LNCaP clone FGC (cell line): ENCODE measurements around the gene RNF130.
A peak's percentile ranks its signal among the peaks of the same experiment; 100 is the strongest.

Experiments
- DNase-seq: peaks from one replicate; pipeline ENCODE4 v3.0.0-alpha.2; 2011; ENCODE audit warnings: low read depth
- H3K4me3 ChIP-seq: 2 replicates; pipeline ENCODE4 v1.5.1; 2011; ENCODE audit warnings: mild to moderate bottlenecking, low read depth, low read length, control low read depth
- CTCF ChIP-seq: IDR thresholded peaks from 2 replicates; pipeline ENCODE4 v1.5.1; 2012; ENCODE audit warnings: mild to moderate bottlenecking; ENCODE audit not compliant: control insufficient read depth, insufficient read depth; ENCODE audit errors: extremely low read depth

Gene RNF130

DNA sequence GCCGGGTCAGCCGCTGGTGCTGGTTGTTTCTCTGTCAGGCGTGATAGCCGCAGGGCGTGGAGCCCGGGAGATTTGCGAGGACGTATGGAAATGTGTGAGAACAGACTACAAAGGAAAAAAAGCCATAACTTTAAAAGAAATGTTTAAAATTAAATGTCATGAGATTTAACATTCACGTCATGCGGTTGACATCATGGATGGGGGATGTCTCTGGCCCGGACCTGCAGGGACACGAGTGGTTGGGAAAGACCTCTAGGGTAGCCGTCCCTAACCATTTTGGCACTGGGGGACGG, 643 bp upstream of the RNF130 start:
- DNase-seq: no peak
- H3K4me3 ChIP-seq: no peak overlapping the region
- no peak for TF ChIP-seq CTCF

DNA sequence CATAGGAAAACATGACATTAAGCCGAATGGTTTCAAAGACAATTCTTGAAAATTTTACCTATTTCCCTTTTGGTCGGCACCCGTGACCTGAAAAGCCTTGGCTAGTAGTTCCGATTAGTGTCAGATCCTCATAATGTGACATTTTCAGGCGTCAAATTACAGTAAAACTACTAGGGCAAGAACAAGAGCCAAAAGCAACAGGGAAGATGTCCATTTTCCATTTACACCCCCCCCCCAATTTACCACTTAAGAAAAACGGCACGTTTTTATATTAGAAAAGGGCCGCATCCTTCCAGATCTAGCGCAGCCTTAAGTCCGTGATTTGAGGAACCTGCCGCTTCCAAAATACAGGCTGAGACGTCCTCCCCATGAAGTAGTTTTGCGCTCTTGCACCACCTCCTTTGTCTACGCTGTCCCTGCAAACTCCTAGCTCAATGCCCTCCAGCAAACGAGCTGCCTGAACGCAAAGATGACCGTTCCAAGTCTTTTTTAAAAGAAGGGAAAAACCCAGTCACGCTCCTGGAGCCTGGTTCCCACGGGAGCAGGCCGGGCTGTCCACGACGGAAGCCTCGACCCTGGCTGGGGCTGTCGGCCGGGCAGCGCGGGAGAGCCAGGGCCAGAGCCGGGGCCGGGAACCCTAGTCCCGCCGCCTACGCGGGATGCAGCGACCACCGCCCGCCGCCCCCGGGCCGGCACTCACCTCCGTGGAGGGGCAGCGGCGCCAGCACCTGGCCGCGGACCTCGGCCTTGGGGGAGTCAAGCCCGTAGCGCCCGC, 616 bp downstream of the RNF130 start:
- DNase-seq: no peak
- H3K4me3 ChIP-seq: peak overlapping the region; percentile 69
- TF ChIP-seq CTCF: no peak

DNA sequence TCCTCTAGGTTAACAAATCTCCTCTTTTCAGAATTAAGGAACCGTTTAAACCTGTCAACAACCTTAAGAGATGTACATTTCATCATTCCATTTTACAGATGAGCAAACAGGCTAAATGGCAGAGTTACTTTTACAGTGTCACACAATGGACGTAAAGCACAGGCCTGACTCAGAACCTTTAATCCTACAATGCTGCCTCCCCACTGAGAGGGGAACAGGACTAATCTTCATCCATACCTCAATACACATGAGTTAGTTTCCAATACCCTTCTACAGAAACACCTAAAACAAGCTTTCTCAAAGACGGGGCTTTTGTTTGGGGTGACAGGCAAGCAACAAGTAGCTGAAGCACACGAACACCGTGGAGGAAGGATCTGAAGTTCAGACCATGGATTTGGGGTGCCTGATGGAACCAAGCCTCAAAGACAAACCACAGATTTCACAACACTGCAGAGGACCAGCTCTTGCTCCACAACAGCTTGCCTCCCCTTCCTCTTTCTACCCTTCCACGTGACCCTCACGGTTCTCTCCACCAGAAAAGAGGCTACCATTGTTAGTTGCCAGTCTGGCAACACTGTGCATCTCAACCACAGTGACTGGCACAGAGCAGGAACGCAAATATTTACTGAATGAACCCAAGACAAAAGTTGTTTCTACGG, 1.8 kb downstream of the RNF130 start:
- no peak for DNase-seq
- peak overlapping the region; percentile 69 for H3K4me3 ChIP-seq

GRCh38 chr5:180068519-180069090, 3.0 kb downstream of the RNF130 start:
- peak overlapping the region; percentile 33 for H3K4me3 ChIP-seq
- no peak for TF ChIP-seq CTCF
- DNase-seq: no peak

More for the DNA sequence above, 1.8 kb downstream of the RNF130 start:
- no peak for TF ChIP-seq CTCF

DNA sequence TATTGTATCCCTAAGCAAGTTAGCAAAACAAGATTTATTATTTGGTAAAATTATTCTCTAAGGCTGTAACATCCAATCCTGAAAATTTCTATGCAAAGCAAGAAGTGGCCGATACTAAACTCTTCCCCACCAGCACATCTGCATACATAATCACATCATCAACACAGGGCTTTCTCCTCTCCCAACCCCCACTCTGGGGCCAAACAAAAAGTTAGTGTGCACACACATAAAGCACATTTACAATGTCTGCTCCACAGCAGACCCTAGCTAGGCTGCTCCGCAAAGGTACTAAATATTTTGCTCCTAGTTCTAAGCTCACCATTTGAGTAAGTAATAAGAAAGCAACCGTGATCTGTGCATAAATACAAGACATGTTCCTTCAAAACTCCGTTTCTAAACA, 3.6 kb downstream of the RNF130 start:
- no peak for DNase-seq
- no peak for TF ChIP-seq CTCF
- H3K4me3 ChIP-seq: peak overlapping the region; percentile 33

DNA sequence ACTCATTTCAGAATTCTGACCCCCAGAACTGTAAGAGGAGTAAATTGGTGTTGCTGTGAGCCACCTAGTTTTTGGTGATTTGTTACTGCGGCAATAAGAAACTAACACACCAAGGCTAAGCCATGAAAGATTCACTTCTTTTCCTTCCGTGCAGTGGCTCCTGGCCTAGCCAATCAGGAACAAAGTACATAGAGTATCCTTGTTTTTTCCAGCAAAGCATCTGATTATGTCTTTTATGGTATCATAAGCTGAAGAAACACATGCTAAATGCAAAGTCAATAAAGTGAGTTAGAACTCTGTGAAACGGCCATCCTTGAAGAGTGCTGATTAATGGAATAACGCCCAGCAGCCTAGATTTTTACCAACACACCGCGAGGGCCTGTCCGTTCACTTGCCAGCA, 11.4 kb downstream of the RNF130 start:
- TF ChIP-seq CTCF: no peak
- DNase-seq: no peak
- no peak overlapping the region for H3K4me3 ChIP-seq

DNA sequence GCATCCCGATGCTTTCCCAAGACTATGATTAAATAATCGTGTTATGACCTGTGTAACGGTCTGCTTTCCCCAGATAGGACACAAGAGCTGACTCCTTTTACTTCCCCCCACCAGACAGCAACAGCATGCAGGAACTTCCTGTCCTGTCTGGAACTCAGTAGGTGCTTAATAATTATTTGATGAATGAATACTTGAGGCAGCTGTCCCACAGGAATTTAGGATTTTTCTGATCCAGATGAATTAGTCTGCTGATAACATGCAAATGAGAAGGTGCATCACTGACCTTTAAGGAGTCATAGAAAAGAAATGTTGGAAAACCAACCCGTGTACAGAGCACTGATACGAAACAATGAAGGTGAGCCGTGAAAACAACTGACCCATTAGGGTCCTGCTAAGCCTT, 12.2 kb downstream of the RNF130 start:
- no peak for DNase-seq
- H3K4me3 ChIP-seq: no peak overlapping the region
- TF ChIP-seq CTCF: no peak
